T-helper 17 cell (primary cell): ENCODE measurements around the gene GBX1. TPM values are rescaled to one million over a fixed set of nuclear protein-coding genes. Genes with fewer than 3 reads are reported as not detected.

Source experiments
- ATAC-seq: fragments of 150-1000 bp; cut with Tn5 transposase; 2 replicates; pipeline ENCODE4 v1.10.0; 2021; ENCODE audit warnings: mild to moderate bottlenecking, moderate library complexity
- DNase-seq, 3 donors: peaks; one replicate each; pipeline versions ENCODE4 v3.0.0 to v3.0.0-alpha.2; 2020 to 2021
- H3K9me3 ChIP-seq: one replicate; pipeline ENCODE4 v1.7.0; 2013; ENCODE audit warnings: low read length, mild to moderate bottlenecking; ENCODE audit not compliant: control insufficient read depth, poor library complexity, severe bottlenecking
- H3K27ac Mint-ChIP-seq: one replicate; pipeline ENCODE4 v1.8.0; 2022; ENCODE audit warnings: mild to moderate bottlenecking, moderate library complexity, mixed read lengths
- H3K27me3 Mint-ChIP-seq: one replicate; pipeline ENCODE4 v1.8.0; 2022; ENCODE audit warnings: mixed read lengths
- H3K36me3 Mint-ChIP-seq: one replicate; pipeline ENCODE4 v1.8.0; 2022; ENCODE audit warnings: low read depth, mixed read lengths
- H3K4me1 Mint-ChIP-seq: one replicate; pipeline ENCODE4 v1.8.0; 2022; ENCODE audit warnings: mild to moderate bottlenecking, mixed read lengths
- H3K4me3 Mint-ChIP-seq: one replicate; pipeline ENCODE4 v1.8.0; 2022; ENCODE audit warnings: mild to moderate bottlenecking, moderate library complexity, mixed read lengths
- total RNA-seq, 4 donors: library from RNA in 2 of 4; stranded (reverse) in 2 of 4; gene quantifications; one replicate each; pipeline ENCODE4 v1.2.3 and lab custom pipeline; 2022 to 2026

Gene GBX1
- total RNA-seq, 2 donors from 2014 or later: not detected

GRCh38 chr7:151130741-151131157, 36.7 kb downstream of the GBX1 start:
- Mint-ChIP-seq H3K4me1 (peaks cover 7% of the 10 kb centered on the region), H3K4me3 (no peak overlapping the region), H3K27ac (no peak overlapping the region), H3K36me3 (peaks cover 4% of the 10 kb centered on the region), H3K27me3 (no peaks in the 10 kb centered on the region)
- ATAC-seq (no peak), DNase-seq (no peak)
- H3K9me3 ChIP-seq: no peaks in the 10 kb centered on the region

- Mint-ChIP-seq H3K27ac (no peak overlapping the region), H3K4me3 (no peak overlapping the region), H3K36me3 (peaks cover 3% of the 10 kb centered on the region), H3K4me1 (peaks cover 4% of the 10 kb centered on the region), H3K27me3 (no peaks in the 10 kb centered on the region)
- H3K9me3 ChIP-seq: no peaks in the 10 kb centered on the region
- ATAC-seq: no peak
- DNase-seq: no peak
Measured at GRCh38 chr7:151129960-151130591, 37.4 kb downstream of the GBX1 start.

- H3K9me3 ChIP-seq: no peaks in the 10 kb centered on the region
- H3K36me3 Mint-ChIP-seq: peaks cover 3% of the 10 kb centered on the region
- no peaks in the 10 kb centered on the region for H3K27me3 Mint-ChIP-seq
- peaks cover 4% of the 10 kb centered on the region for H3K4me1 Mint-ChIP-seq
- no peak for ATAC-seq
- DNase-seq: no peak
- H3K27ac Mint-ChIP-seq: no peak overlapping the region
- H3K4me3 Mint-ChIP-seq: no peak overlapping the region
Measured at GRCh38 chr7:151129117-151129959, 38.2 kb downstream of the GBX1 start.

GRCh38 chr7:151128716-151129115, 38.8 kb downstream of the GBX1 start:
- Mint-ChIP-seq H3K27ac (no peak overlapping the region), H3K36me3 (peaks cover 3% of the 10 kb centered on the region), H3K4me3 (no peak overlapping the region), H3K4me1 (peaks cover 8% of the 10 kb centered on the region), H3K27me3 (no peaks in the 10 kb centered on the region)
- ATAC-seq (no peak), DNase-seq (no peak)
- no peaks in the 10 kb centered on the region for H3K9me3 ChIP-seq

GRCh38 chr7:151128144-151128543, 39.4 kb downstream of the GBX1 start:
- Mint-ChIP-seq H3K27ac (peak overlapping the region; percentile 34), H3K4me1 (peaks cover 12% of the 10 kb centered on the region), H3K27me3 (no peaks in the 10 kb centered on the region), H3K4me3 (no peak overlapping the region), H3K36me3 (peaks cover 4% of the 10 kb centered on the region)
- no peaks in the 10 kb centered on the region for H3K9me3 ChIP-seq
- DNase-seq (no peak), ATAC-seq (no peak)

GRCh38 chr7:151126491-151127137, 40.9 kb downstream of the GBX1 start:
- no peak for DNase-seq
- Mint-ChIP-seq H3K27me3 (no peaks in the 10 kb centered on the region), H3K27ac (no peak overlapping the region), H3K4me3 (no peak overlapping the region), H3K4me1 (peaks cover 10% of the 10 kb centered on the region), H3K36me3 (peaks cover 4% of the 10 kb centered on the region)
- no peaks in the 10 kb centered on the region for H3K9me3 ChIP-seq
- ATAC-seq: no peak

- peaks cover 9% of the 10 kb centered on the region for H3K36me3 Mint-ChIP-seq
Measured at GRCh38 chr7:151125846-151126481, 41.5 kb downstream of the GBX1 start.

GRCh38 chr7:151125470-151125845, 42.0 kb downstream of the GBX1 start:
- H3K4me1 Mint-ChIP-seq: peaks cover 12% of the 10 kb centered on the region
- no peak for ATAC-seq
- H3K27me3 Mint-ChIP-seq: no peaks in the 10 kb centered on the region
- H3K4me3 Mint-ChIP-seq: no peak overlapping the region
- H3K36me3 Mint-ChIP-seq: peaks cover 9% of the 10 kb centered on the region
- no peak for DNase-seq
- H3K9me3 ChIP-seq: no peaks in the 10 kb centered on the region
- H3K27ac Mint-ChIP-seq: no peak overlapping the region

More at GRCh38 chr7:151125846-151126481, 41.5 kb downstream of the GBX1 start:
- Mint-ChIP-seq H3K27ac (no peak overlapping the region), H3K4me3 (no peak overlapping the region), H3K27me3 (no peaks in the 10 kb centered on the region), H3K4me1 (peaks cover 10% of the 10 kb centered on the region)
- ATAC-seq: no peak
- no peak for DNase-seq
- no peaks in the 10 kb centered on the region for H3K9me3 ChIP-seq

GRCh38 chr7:151124899-151125399, 42.5 kb downstream of the GBX1 start:
- no peak for ATAC-seq
- H3K27ac Mint-ChIP-seq: no peak overlapping the region
- H3K9me3 ChIP-seq: no peaks in the 10 kb centered on the region
- H3K36me3 Mint-ChIP-seq: peaks cover 9% of the 10 kb centered on the region
- H3K27me3 Mint-ChIP-seq: no peaks in the 10 kb centered on the region
- H3K4me1 Mint-ChIP-seq: peaks cover 15% of the 10 kb centered on the region
- DNase-seq: no peak
- H3K4me3 Mint-ChIP-seq: no peak overlapping the region

- DNase-seq: no peak
- Mint-ChIP-seq H3K27me3 (no peaks in the 10 kb centered on the region), H3K4me3 (no peak overlapping the region), H3K4me1 (peaks cover 15% of the 10 kb centered on the region), H3K36me3 (peaks cover 9% of the 10 kb centered on the region), H3K27ac (no peak overlapping the region)
- no peaks in the 10 kb centered on the region for H3K9me3 ChIP-seq
- ATAC-seq: no peak
Measured at GRCh38 chr7:151124481-151124880, 43.0 kb downstream of the GBX1 start.

GRCh38 chr7:151123822-151124464, 43.6 kb downstream of the GBX1 start:
- DNase-seq (peak; percentile 71 to 82 (median 71)), ATAC-seq (peak; percentile 97)
- Mint-ChIP-seq H3K27ac (no peak overlapping the region), H3K27me3 (no peaks in the 10 kb centered on the region), H3K4me1 (peaks cover 15% of the 10 kb centered on the region), H3K4me3 (peak overlapping the region; percentile 5), H3K36me3 (peaks cover 13% of the 10 kb centered on the region)
- no peaks in the 10 kb centered on the region for H3K9me3 ChIP-seq

- no peaks in the 10 kb centered on the region for H3K27me3 Mint-ChIP-seq
- no peak overlapping the region for H3K27ac Mint-ChIP-seq
Measured at GRCh38 chr7:151123158-151123821, 44.2 kb downstream of the GBX1 start.

More at GRCh38 chr7:151123158-151123821, 44.2 kb downstream of the GBX1 start:
- peak overlapping the region; percentile 5 for H3K4me3 Mint-ChIP-seq
- H3K4me1 Mint-ChIP-seq: peaks cover 18% of the 10 kb centered on the region
- ATAC-seq (no peak), DNase-seq (no peak)
- no peaks in the 10 kb centered on the region for H3K9me3 ChIP-seq
- H3K36me3 Mint-ChIP-seq: peaks cover 15% of the 10 kb centered on the region
